ENCODE results near the gene CRNN. TPM values are rescaled to one million over a fixed set of nuclear protein-coding genes. Genes with fewer than 3 reads are reported as not detected.

Gene CRNN
- total RNA-seq (2014; rRNA removed; shearing (Covaris generic)): not detected in 2 replicates
- polyA plus RNA-seq (2016; fragmentation: Nextera tagmentation; extraction: Ambion mirVana): not detected in 2 replicates
- long read RNA-seq: 0 reads

DNA sequence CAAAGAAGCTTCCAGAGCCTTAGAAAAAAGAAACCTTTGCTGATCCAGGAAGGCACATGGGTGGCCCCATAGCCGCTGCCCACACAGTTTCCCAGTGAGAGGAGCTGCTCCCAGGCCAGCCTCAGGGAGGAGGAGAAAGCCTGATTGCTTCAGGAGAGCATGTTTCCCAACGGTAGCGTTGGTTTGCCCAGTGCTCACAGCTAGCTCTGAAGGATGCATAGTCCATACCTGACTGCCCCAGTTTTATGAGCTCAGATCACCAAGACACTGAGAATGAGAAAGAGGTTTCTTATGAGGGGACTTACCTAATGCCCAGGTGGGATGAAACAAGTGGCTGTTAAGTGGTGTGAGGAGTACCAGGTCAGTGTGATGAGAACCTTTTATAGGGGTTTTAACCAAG, at the start of gene CRNN:
Gene CRNN, minus strand, starts transcription at position 355 of the 400 bp plus-strand sequence. CDS start 2,030 bp downstream, outside the sequence.
- H2AFZ ChIP-seq: no peak within 1 kb of the TSS
- DNase-seq (ENCODE audit: low spot score): no peak
- no peaks in the 10 kb centered on the region for H3K27me3 Mint-ChIP-seq (ENCODE audit: insufficient read depth, low read depth, poor library complexity)
- H3K9me3 Mint-ChIP-seq: no peaks in the 10 kb centered on the region
- no peaks in the 10 kb centered on the region for H3F3A ChIP-seq (replicated peaks; ENCODE audit: low read depth)
- H3K4me1 Mint-ChIP-seq: peaks cover 6% of the 10 kb centered on the region
- H3K27me3 ChIP-seq (ENCODE audit: insufficient read depth): no peaks in the 10 kb centered on the region
- H3K36me3 Mint-ChIP-seq (ENCODE audit: low read depth): no peaks in the 10 kb centered on the region
- no peaks in the 10 kb centered on the region; the same call in 1 of the 2 replicates for H3K9me2 ChIP-seq (ENCODE audit: insufficient read depth)
- TF ChIP-seq STAT1 (IDR thresholded peaks at IDR 0.05; ENCODE audit: unreplicated experiment) (no peak), POLR2AphosphoS5 (IDR thresholded peaks at IDR 0.05; ENCODE audit: low read depth) (no peak), NANOG (IDR thresholded peaks at IDR 0.05; ENCODE audit: borderline replicate concordance) (no peak), ZNF114 (CRISPR knock-in tag; IDR thresholded peaks at IDR 0.05) (no peak), CREB1 (CRISPR knock-in tag; IDR thresholded peaks at IDR 0.05; ENCODE audit: low read depth) (no peak), JUNB (IDR thresholded peaks at IDR 0.05; ENCODE audit: unreplicated experiment) (no peak), EZH2phosphoT487 (IDR thresholded peaks at IDR 0.05; ENCODE audit: unreplicated experiment) (no peak)
- TF ChIP-seq, protein P1, sequence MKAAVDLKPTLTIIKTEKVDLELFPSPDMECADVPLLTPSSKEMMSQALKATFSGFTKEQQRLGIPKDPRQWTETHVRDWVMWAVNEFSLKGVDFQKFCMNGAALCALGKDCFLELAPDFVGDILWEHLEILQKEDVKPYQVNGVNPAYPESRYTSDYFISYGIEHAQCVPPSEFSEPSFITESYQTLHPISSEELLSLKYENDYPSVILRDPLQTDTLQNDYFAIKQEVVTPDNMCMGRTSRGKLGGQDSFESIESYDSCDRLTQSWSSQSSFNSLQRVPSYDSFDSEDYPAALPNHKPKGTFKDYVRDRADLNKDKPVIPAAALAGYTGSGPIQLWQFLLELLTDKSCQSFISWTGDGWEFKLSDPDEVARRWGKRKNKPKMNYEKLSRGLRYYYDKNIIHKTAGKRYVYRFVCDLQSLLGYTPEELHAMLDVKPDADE (IDR thresholded peaks at IDR 0.05): no peak
- TF ChIP-seq, protein P2, sequence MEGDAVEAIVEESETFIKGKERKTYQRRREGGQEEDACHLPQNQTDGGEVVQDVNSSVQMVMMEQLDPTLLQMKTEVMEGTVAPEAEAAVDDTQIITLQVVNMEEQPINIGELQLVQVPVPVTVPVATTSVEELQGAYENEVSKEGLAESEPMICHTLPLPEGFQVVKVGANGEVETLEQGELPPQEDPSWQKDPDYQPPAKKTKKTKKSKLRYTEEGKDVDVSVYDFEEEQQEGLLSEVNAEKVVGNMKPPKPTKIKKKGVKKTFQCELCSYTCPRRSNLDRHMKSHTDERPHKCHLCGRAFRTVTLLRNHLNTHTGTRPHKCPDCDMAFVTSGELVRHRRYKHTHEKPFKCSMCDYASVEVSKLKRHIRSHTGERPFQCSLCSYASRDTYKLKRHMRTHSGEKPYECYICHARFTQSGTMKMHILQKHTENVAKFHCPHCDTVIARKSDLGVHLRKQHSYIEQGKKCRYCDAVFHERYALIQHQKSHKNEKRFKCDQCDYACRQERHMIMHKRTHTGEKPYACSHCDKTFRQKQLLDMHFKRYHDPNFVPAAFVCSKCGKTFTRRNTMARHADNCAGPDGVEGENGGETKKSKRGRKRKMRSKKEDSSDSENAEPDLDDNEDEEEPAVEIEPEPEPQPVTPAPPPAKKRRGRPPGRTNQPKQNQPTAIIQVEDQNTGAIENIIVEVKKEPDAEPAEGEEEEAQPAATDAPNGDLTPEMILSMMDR (conservative IDR thresholded peaks at IDR 0.05; ENCODE audit: low read depth in 2 of 2): no peak
- no peaks in the 10 kb centered on the region for H3K79me2 ChIP-seq (replicated peaks; ENCODE audit: insufficient read depth)
- H3K4me3 Mint-ChIP-seq: no peak within 1 kb of the TSS
- H3K36me3 ChIP-seq (ENCODE audit: insufficient read depth): no peaks in the 10 kb centered on the region
- H3K27ac ChIP-seq (ENCODE audit: low read depth): no peak within 1 kb of the TSS
- H3K4me1 ChIP-seq (ENCODE audit: insufficient read depth): no peaks in the 10 kb centered on the region
- no peak within 1 kb of the TSS for H3K4me3 ChIP-seq
- no peak for ATAC-seq
- H3K4me2 ChIP-seq: no peak within 1 kb of the TSS
- H3K27ac Mint-ChIP-seq: no peak within 1 kb of the TSS
- H4K20me1 ChIP-seq (replicated peaks; ENCODE audit: insufficient read depth): no peaks in the 10 kb centered on the region

DNA sequence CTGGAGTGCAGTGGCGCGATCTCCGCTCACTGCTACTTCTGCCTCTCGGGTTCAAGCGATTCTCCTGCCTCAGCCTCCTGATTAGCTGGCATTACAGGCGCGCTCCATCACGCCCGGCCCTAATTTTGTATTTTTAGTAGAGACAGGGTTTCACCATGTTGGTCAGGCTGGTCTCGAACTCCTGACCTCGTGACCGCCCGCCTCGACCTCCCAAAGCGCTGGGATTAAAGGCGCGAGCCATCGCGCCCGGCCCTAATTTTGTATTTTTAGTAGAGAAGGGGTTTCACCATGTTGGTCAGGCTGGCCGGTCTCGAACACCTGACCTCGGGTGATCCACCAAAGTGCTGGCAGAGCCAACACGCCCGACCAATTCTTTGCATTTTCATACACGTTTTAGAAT, 48.6 kb upstream of the CRNN start:
- H3K27ac Mint-ChIP-seq: no peak overlapping the region
- H3K9me3 Mint-ChIP-seq: peaks cover 19% of the 10 kb centered on the region; the same call in 2 of the 3 replicates

More for the DNA sequence above, 48.6 kb upstream of the CRNN start:
- H3K36me3 ChIP-seq (ENCODE audit: insufficient read depth): no peaks in the 10 kb centered on the region
- DNase-seq (ENCODE audit: low spot score) (no peak), ATAC-seq (no peak)
- H3F3A ChIP-seq (replicated peaks; ENCODE audit: low read depth): 0 out of 2 replicates have a peak, but pooled peaks cover 2% of the 10 kb centered on the region
- Mint-ChIP-seq H3K36me3 (ENCODE audit: low read depth) (peaks cover 7% of the 10 kb centered on the region; the same call in 2 of the 3 replicates), H3K27me3 (ENCODE audit: insufficient read depth, low read depth, poor library complexity) (peaks cover 1% of the 10 kb centered on the region), H3K4me3 (no peak overlapping the region), H3K4me1 (peaks cover 3% of the 10 kb centered on the region; the same call in 2 of the 3 replicates)
- H3K4me2 ChIP-seq: no peak overlapping the region
- no peaks in the 10 kb centered on the region for H4K20me1 ChIP-seq (replicated peaks; ENCODE audit: insufficient read depth)
- H3K9me2 ChIP-seq (ENCODE audit: insufficient read depth): 0 out of 2 replicates have a peak, but pooled peaks cover 1% of the 10 kb centered on the region
- no peak overlapping the region for H3K27ac ChIP-seq (ENCODE audit: low read depth)
- H3K27me3 ChIP-seq (ENCODE audit: insufficient read depth): no peaks in the 10 kb centered on the region
- 0 out of 2 replicates have a peak, but pooled peaks cover 3% of the 10 kb centered on the region for H3K4me1 ChIP-seq (ENCODE audit: insufficient read depth)
- no peak overlapping the region for H2AFZ ChIP-seq
- TF ChIP-seq, protein P3, sequence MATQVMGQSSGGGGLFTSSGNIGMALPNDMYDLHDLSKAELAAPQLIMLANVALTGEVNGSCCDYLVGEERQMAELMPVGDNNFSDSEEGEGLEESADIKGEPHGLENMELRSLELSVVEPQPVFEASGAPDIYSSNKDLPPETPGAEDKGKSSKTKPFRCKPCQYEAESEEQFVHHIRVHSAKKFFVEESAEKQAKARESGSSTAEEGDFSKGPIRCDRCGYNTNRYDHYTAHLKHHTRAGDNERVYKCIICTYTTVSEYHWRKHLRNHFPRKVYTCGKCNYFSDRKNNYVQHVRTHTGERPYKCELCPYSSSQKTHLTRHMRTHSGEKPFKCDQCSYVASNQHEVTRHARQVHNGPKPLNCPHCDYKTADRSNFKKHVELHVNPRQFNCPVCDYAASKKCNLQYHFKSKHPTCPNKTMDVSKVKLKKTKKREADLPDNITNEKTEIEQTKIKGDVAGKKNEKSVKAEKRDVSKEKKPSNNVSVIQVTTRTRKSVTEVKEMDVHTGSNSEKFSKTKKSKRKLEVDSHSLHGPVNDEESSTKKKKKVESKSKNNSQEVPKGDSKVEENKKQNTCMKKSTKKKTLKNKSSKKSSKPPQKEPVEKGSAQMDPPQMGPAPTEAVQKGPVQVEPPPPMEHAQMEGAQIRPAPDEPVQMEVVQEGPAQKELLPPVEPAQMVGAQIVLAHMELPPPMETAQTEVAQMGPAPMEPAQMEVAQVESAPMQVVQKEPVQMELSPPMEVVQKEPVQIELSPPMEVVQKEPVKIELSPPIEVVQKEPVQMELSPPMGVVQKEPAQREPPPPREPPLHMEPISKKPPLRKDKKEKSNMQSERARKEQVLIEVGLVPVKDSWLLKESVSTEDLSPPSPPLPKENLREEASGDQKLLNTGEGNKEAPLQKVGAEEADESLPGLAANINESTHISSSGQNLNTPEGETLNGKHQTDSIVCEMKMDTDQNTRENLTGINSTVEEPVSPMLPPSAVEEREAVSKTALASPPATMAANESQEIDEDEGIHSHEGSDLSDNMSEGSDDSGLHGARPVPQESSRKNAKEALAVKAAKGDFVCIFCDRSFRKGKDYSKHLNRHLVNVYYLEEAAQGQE (IDR thresholded peaks at IDR 0.05; ENCODE audit: unreplicated experiment): no peak
- TF ChIP-seq STAT1 (IDR thresholded peaks at IDR 0.05; ENCODE audit: unreplicated experiment) (no peak), CREB1 (CRISPR knock-in tag; IDR thresholded peaks at IDR 0.05; ENCODE audit: low read depth) (no peak)
- H3K4me3 ChIP-seq: no peak overlapping the region
- H3K79me2 ChIP-seq (replicated peaks; ENCODE audit: insufficient read depth): no peaks in the 10 kb centered on the region
